ENCODE measurements around the gene B3GAT1.

B3GAT1 gene

DNA sequence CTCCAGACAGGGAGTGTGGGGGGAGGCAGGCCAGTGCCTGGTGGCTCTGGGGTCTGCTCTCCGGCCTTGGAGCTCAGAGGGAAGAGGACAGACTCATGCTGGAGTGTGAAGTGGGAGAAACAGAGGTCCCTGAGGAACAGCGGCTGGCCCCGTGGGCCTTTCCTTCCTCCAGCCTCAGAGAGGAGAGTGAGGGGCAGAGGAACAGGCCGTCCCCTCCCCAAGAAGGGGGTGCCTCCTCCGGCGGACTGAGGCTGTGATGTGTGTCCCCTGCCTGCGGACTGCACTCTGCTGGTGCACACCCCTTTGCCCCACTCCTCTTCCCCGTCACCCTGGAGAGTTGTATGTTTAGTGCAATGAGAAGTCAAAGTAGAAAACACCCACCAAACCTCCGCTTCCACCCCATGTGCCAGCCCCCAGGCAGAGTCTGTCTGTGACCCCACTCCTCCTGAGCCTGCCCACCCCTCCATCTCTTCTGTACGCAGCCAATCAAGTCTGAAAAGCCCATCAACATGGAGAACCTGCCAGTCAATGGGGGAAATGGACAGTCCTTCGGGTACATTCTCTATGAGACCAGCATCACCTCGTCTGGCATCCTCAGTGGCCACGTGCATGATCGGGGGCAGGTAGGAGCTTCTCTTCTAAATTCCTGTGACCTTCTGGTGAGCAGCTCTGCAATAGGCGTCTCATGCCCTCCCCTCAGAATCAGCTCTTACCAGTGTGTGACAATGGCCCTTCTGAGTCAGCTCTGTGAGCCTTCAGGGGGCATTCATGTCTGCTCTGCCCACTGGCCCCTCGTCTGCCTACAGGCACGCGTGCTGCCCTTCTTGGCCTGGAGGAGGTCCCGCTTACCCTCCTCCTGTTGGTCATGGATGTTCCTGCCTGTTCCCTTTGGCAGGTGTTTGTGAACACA lies 41.3 kb downstream of the B3GAT1 start:
- no peak for DNase-seq

- no peak for DNase-seq
Measured at GRCh38 chr11:134369656-134370525, 42.2 kb downstream of the B3GAT1 start.

GRCh38 chr11:134367781-134368180 lies 44.3 kb downstream of the B3GAT1 start:
- no peak for DNase-seq

- DNase-seq = no peak
Measured at GRCh38 chr11:134366254-134366653, 45.8 kb downstream of the B3GAT1 start.

DNA sequence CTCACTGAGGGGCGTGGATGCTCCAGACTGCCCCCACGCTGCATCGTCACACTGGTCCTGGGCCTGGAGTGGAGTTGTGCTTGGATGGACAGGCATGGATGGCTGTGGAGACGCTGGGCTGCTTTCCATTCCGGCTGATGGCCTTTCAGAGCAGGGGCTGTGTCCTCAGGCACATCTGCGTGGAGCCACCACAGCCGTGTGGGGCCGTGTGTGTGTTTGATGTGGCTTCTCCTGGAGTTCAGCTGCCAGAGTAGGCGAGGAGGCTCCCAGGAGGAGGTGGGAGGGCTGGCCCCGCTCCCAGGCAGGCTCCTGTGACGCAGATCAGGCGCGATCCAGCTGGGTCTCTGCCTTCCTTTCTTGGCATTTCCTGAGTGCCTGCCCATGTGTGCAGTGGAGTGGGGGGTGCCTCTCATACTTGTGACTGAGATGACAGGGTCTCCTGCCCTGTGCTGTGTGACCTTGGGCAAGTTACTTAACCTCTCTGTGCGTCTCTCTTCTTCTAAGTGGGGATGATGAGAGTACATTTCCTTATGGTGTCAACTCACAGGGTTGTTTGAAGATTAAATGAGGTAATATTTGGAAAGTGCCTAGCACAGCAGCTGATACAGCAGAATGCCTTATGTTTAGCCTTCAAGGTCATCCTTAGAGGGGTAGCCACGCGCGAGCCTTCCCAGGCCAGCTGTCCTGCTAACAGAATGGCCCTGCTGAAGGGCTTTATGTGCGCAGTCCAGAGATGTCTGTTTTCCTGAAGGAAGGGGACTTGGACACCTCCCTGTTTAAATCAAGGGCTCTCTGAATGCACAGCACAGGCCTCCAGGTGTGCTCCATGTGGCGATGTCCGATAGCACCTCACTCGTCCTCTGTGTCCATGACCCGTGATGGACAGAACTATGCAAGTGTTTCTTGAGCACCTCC lies 46.8 kb downstream of the B3GAT1 start:
- DNase-seq = no peak

- no peak for DNase-seq
Measured at GRCh38 chr11:134364261-134364660, 47.8 kb downstream of the B3GAT1 start.

GRCh38 chr11:134363592-134363991 lies 48.5 kb downstream of the B3GAT1 start:
- no peak for DNase-seq

DNA sequence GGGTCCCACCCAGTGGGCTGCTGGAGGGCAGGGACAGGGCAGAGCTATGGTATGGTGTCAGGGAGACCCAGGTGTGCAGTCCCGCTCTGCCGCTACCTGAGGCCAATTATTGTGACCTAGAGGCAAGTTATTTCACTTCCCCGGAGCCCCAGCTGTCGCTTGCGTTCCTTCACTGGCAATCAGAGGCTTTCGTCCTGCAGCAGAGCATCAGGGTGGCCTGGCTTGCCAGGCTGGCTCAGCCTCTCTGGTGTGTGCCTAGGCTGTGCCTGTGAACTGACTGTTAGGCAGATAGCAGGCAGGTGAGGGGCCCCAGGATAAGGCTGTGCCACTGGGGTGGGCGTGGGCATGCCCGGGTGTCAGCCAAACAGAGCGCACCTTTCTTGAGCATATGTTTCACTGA lies 48.9 kb downstream of the B3GAT1 start:
- DNase-seq = no peak

GRCh38 chr11:134362192-134362901 lies 49.7 kb downstream of the B3GAT1 start:
- DNase-seq = no peak

DNA sequence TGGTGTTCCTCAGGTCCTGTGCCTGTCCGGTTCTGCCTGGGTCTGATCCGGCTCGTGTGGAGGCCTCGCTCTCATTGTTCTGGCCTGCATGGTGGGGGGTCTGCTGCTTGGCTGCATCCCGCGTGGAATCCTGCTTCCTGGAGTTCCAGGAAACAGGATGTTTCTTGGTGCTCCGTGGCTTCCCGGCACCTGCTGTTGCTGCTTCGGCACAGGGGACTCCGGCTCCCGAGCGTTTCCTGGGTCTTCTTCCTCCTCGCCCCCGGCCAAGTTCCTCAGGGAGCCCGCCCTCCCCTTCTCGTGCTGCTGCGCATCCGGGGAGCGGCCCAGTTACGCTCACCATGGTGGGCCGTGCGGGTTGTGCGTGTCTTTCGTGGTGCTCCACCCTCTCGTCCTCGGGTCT lies 50.4 kb downstream of the B3GAT1 start:
- no peak for DNase-seq

DNA sequence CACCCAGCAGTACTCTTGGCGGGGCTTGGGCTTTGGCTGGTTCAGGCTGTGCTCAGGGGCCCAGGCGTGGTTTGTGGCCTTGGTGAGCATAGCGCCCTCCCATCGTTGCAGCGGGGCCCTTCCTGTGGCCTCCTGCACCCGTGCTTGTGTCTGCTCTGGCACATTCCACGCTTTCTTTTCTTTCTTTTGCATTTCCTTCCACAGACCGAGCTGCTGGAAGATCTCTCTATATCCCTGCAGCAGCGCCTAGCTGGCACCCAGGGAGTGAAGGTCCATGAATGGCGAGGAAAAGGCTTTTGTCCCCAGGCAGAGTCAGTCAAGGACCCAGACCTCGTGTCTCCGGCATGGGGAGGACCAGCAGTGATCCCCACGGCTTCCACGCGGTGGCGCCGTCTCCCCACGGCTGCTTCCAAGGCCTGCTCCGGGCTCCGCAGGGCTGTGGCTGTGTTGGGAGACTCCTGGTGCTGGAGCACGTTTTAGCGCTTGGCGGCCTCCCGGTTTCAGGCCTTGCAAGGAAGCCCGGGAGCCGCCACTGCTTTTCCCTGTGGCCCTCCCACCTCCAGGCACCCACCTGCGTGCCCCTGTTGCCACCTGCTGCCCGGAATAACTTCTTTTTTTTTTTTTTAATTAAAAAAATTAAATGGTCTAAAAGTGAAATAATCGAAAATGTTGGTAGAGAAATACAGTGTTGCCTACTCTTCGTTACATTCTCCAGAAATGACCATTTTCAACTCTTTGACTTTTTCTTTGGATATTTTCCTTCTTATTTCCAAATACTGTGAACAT lies 51.8 kb downstream of the B3GAT1 start:
- no peak for DNase-seq

- DNase-seq = no peak
Measured at GRCh38 chr11:134359646-134360045, 52.4 kb downstream of the B3GAT1 start.

GRCh38 chr11:134358856-134359490 lies 53.1 kb downstream of the B3GAT1 start:
- DNase-seq = no peak

- DNase-seq = no peak
Measured at GRCh38 chr11:134358165-134358855, 53.7 kb downstream of the B3GAT1 start.

- DNase-seq = peak; percentile 55
Measured at GRCh38 chr11:134357545-134357839, 54.5 kb downstream of the B3GAT1 start.

DNA sequence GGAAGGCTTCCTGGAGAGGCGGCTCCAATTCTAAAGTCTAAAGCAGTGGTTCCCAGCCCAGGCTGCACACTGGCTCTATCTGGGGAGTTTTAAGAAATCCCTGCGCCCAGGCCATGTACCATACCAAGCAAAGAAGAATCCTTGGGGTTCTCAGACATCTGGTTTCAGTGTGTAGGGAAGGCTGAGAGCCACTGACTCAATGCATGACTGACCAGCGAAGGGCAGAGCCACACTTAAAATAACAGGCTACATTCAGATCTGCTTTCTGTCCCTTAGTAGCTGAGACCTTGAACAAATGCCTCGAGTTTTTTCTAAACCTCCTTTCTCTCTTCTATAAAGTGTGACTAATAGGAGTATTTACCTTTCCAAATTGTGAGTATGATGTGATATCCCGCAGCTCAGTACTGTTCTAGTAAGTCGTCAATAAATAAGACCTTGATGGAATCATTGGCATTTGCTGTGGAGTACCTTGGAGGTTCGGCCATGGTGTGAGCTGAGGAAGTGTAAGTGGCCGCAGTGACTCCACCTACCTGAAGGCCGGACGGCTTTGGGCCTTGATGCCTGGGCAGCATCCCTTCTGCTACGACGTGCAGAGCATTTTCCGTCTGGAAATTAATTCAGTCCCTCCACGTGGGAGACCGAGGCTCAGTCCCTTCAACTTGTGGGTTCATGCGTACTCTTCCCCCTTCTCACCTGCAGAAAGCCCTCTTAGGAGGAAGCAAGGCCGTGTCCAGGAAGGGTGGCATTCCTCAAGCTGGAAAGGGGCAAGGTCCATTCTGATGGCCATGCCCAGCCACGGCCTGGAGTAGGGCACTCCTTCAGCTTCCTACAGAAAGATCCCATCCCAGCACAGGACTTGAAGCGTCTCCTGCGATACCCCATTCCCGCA lies 55.1 kb downstream of the B3GAT1 start:
- DNase-seq = no peak

- no peak for DNase-seq
Measured at GRCh38 chr11:134355656-134356055, 56.4 kb downstream of the B3GAT1 start.

- DNase-seq = no peak
Measured at GRCh38 chr11:134355136-134355535, 56.9 kb downstream of the B3GAT1 start.

DNA sequence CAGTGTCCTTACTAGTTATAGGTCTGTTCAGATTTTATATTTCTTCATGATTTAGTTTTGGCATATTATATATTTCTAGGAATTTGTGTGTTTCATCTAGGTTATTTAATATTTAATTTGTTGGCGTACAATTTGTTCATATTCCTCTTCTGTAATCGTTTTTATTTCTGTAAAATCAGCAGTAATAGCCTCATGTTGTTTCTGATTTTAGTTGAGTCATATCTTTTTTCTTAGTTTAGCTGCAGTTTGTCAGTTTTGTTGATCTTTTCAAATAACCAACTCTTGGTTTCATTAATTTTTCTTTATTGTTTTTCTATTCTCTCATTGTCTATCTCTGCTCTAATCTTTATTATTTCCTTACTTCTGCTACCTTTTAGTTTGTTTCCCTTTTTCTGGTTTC lies 59.9 kb downstream of the B3GAT1 start:
- DNase-seq = no peak
